ENCODE measurements around the gene MMP10. TPM values are rescaled to one million over a fixed set of nuclear protein-coding genes. Genes with fewer than 3 reads are reported as not detected.
"Not testable (repeated sequence)": the region's sequence is repeated elsewhere in the genome, so short reads cannot be mapped to it uniquely, and the experiment has no call there.

MMP10 gene
- polyA plus RNA-seq, 1 experiment = 0.87 TPM

- TF ChIP-seq CTCF (IDR thresholded peaks at IDR 0.05; ENCODE audit: low read depth, low read length) = no peak
- Histone ChIP-seq H3K9me3 (ENCODE audit: control insufficient read depth, insufficient read depth, low read length) (no peaks in the 10 kb centered on the region), H3K4me3 (ENCODE audit: low read depth, low read length) (no peak overlapping the region), H3K27ac (ENCODE audit: low read depth, low read length) (peak overlapping the region; percentile 71), H3K27me3 (ENCODE audit: control insufficient read depth, insufficient read depth, low read length) (no peaks in the 10 kb centered on the region)
- CTCF ChIA-PET = interaction anchor here (1.2 to 1.3 kb wide), 2 partner anchors 180 to 276 kb away, joined by 3 read pairs; no protein-coding TSS in a partner anchor
- DNase-seq (ENCODE audit: low read depth, low spot score) = peak; percentile 88
- POLR2A ChIA-PET = interaction anchor here (0.7 to 1.0 kb wide), 3 partner anchors 20 to 348 kb away, joined by 3 to 5 read pairs (median 4); partner anchors contain the start of gene MMP10
Observed at GRCh38 chr11:102760344-102761035, 19.9 kb downstream of the MMP10 start.

DNA sequence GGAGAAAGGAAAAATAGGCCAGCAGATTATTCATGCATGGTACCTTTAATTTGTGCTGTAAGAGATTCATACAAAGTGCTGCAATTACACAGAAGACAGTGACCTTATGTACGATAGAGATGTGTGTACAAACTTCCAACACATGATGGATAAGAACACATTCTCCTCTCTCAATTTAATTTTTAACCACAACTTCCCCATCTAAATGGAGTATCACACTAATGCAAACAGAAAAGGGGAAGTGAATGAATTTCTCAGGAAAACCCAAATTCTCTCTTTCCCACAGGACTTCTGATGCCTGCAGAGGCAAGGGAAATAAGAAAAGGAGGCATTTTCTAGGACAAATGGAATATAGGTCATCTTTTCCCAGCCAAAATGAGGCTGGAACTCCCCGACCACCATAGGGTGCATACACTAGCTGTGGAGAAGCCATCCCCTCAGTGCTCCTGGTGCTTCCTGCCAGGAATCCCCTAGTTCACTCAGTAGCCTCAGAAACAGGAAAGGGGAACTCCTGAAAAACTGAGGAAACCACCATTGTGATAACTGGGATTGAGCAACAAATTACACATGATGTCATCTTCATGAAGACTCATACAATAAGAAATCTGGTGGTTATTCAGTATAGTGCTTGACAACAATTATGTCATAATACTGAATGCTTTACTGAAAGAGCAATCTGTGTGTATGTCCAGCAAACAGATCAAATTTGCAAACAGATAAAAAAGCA is 22.4 kb downstream of the MMP10 start:
- H3K9me3 ChIP-seq (ENCODE audit: control insufficient read depth, insufficient read depth, low read length) = no peaks in the 10 kb centered on the region
- H3K27me3 ChIP-seq (ENCODE audit: control insufficient read depth, insufficient read depth, low read length) = peaks cover 8% of the 10 kb centered on the region
- TF ChIP-seq CTCF (IDR thresholded peaks at IDR 0.05; ENCODE audit: low read depth, low read length) = no peak
- ChIA-PET POLR2A (no interaction called here), CTCF (interaction anchor here (0.5 kb wide), 1 partner anchor 25 kb away, joined by 3 read pairs; no protein-coding TSS in a partner anchor)
- H3K4me3 ChIP-seq (ENCODE audit: low read depth, low read length) = no peak overlapping the region
- peak; percentile 45 for DNase-seq (ENCODE audit: low read depth, low spot score)
- no peak overlapping the region for H3K27ac ChIP-seq (ENCODE audit: low read depth, low read length)

DNA sequence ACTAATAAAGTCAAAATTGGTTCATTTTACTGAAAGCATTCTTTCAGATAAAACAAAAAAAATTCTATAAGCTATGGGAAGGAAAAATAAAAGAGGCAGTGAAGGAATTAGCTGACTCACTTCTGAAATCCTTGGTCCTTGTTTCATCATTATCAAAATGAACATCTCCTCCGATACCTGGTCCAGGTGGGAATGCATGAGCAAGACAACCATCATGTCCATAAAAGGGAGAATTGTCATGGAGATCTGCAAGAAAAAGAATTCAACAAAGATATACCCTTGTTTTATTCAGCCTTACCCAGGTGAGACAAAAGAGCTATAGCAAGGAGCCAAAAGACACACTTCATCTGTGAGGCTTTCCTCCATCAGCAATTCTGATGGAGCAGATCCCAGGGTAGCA is 27.2 kb downstream of the MMP10 start:
- POLR2A ChIA-PET = no interaction called here
- CTCF ChIA-PET = no interaction called here
- DNase-seq (ENCODE audit: low read depth, low spot score) = no peak
- Histone ChIP-seq H3K27me3 (ENCODE audit: control insufficient read depth, insufficient read depth, low read length) (peaks cover 12% of the 10 kb centered on the region), H3K27ac (ENCODE audit: low read depth, low read length) (no peak overlapping the region), H3K4me3 (ENCODE audit: low read depth, low read length) (no peak overlapping the region), H3K9me3 (ENCODE audit: control insufficient read depth, insufficient read depth, low read length) (no peaks in the 10 kb centered on the region)
- TF ChIP-seq CTCF (IDR thresholded peaks at IDR 0.05; ENCODE audit: low read depth, low read length) = no peak

DNA sequence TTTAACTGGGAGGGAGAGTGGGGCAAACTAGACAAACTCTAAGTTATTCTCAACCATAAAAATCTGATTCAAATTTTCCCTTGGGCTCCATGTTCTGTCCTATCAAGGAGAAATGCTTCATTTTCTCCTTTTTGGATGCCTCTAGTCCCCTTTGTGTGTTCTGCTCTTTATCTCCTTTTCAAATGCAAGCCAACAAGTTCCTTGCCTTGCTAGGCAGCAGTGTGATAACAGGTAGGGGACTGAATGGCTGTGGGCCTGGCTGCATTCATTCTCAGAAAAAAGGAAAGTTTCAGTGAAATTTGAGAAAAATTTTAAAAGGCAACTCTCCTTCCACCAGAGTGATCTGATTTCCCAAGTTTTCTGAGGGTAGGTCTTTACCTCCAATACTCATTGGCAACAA is 28.8 kb downstream of the MMP10 start:
- H3K4me3 ChIP-seq (ENCODE audit: low read depth, low read length) = no peak overlapping the region
- no peak overlapping the region for H3K27ac ChIP-seq (ENCODE audit: low read depth, low read length)
- CTCF ChIA-PET = no interaction called here
- TF ChIP-seq CTCF (IDR thresholded peaks at IDR 0.05; ENCODE audit: low read depth, low read length) = no peak
- no peaks in the 10 kb centered on the region for H3K9me3 ChIP-seq (ENCODE audit: control insufficient read depth, insufficient read depth, low read length)
- peaks cover 12% of the 10 kb centered on the region for H3K27me3 ChIP-seq (ENCODE audit: control insufficient read depth, insufficient read depth, low read length)
- DNase-seq (ENCODE audit: low read depth, low spot score) = no peak
- POLR2A ChIA-PET = no interaction called here

- ChIA-PET POLR2A (no interaction called here), CTCF (no interaction called here)
- Histone ChIP-seq H3K27me3 (ENCODE audit: control insufficient read depth, insufficient read depth, low read length) (peaks cover 6% of the 10 kb centered on the region), H3K4me3 (ENCODE audit: low read depth, low read length) (no peak overlapping the region), H3K9me3 (ENCODE audit: control insufficient read depth, insufficient read depth, low read length) (no peaks in the 10 kb centered on the region), H3K27ac (ENCODE audit: low read depth, low read length) (no peak overlapping the region)
- TF ChIP-seq CTCF (IDR thresholded peaks at IDR 0.05; ENCODE audit: low read depth, low read length) = no peak
- DNase-seq (ENCODE audit: low read depth, low spot score) = no peak
Observed at GRCh38 chr11:102749101-102749722, 31.2 kb downstream of the MMP10 start.

GRCh38 chr11:102746746-102747578 is 33.5 kb downstream of the MMP10 start:
- H3K4me3 ChIP-seq (ENCODE audit: low read depth, low read length); H3K9me3 ChIP-seq (ENCODE audit: control insufficient read depth, insufficient read depth, low read length); CTCF ChIA-PET; POLR2A ChIA-PET; H3K27ac ChIP-seq (ENCODE audit: low read depth, low read length); DNase-seq (ENCODE audit: low read depth, low spot score); H3K27me3 ChIP-seq (ENCODE audit: control insufficient read depth, insufficient read depth, low read length): not testable (repeated sequence)
